SU-DHL-6 (cell line): ENCODE measurements around the gene MUC6.

Source experiments
- H2AFZ ChIP-seq: fragments of 200-600 bp; sonication (generic); 2 replicates; pipeline ENCODE4 v1.6.1; 2014; ENCODE audit warnings: low read depth, mild to moderate bottlenecking, moderate library complexity, mixed read lengths, antibody characterized with exemption, low read length; ENCODE audit not compliant: severe bottlenecking
- H3F3A ChIP-seq: fragments of 200-600 bp; shearing (Covaris generic); 2 replicates; pipeline ENCODE4 v1.6.0; 2016; ENCODE audit warnings: antibody characterized with exemption, mild to moderate bottlenecking; ENCODE audit not compliant: insufficient read depth
- H3K27ac ChIP-seq: fragments of 200-600 bp; sonication (generic); 2 replicates; pipeline ENCODE4 v1.5.1; 2016; ENCODE audit warnings: low read depth, mild to moderate bottlenecking, low read length, moderate library complexity, mixed read lengths
- H3K27me3 ChIP-seq: fragments of 200-600 bp; sonication (generic), shearing (Covaris generic); 2 replicates; pipeline ENCODE4 v1.6.0; 2014; ENCODE audit warnings: mild to moderate bottlenecking, low read length
- H3K36me3 ChIP-seq: fragments of 200-600 bp; sonication (generic); 2 replicates; pipeline ENCODE4 v1.6.1; 2014; ENCODE audit warnings: mild to moderate bottlenecking, low read length, mixed read lengths
- H3K4me2 ChIP-seq: fragments of 300-600, 200-600 bp; shearing (Covaris generic), sonication (generic); 2 replicates; pipeline ENCODE4 v1.6.0; 2014; ENCODE audit warnings: low read length, low read depth, mild to moderate bottlenecking; ENCODE audit not compliant: poor library complexity, severe bottlenecking
- H3K4me3 ChIP-seq: fragments of 200-600 bp; sonication (generic); 2 replicates; pipeline ENCODE4 v1.5.1; 2014; ENCODE audit warnings: antibody characterized with exemption, low read length, mild to moderate bottlenecking, mixed read lengths; ENCODE audit not compliant: insufficient read depth, poor library complexity, severe bottlenecking
- H3K79me2 ChIP-seq: fragments of 200-600 bp; sonication (generic); 2 replicates; pipeline ENCODE4 v1.6.1; 2014; ENCODE audit warnings: mild to moderate bottlenecking, low read length, moderate library complexity; ENCODE audit not compliant: insufficient read depth
- H3K9ac ChIP-seq: fragments of 200-600 bp; sonication (generic); 2 replicates; pipeline ENCODE4 v1.7.0; 2014; ENCODE audit warnings: mild to moderate bottlenecking, low read length
- H3K9me2 ChIP-seq: fragments of 200-600 bp; sonication (generic); replicated peaks from 2 replicates; pipeline ENCODE4 v1.6.1; 2014; ENCODE audit warnings: low read length; ENCODE audit not compliant: insufficient read depth
- H3K9me3 ChIP-seq: fragments of 200-600 bp; sonication (generic); 2 replicates; pipeline ENCODE4 v1.6.1; 2014; ENCODE audit warnings: low read length, mixed read lengths; ENCODE audit not compliant: insufficient read depth
- H4K20me1 ChIP-seq: fragments of 200-600 bp; sonication (generic); 2 replicates; pipeline ENCODE4 v1.6.1; 2014; ENCODE audit warnings: low read depth, mild to moderate bottlenecking, antibody characterized with exemption, low read length, moderate library complexity, mixed read lengths
- EZH2phosphoT487 ChIP-seq: fragments of 200-600 bp; sonication (generic), shearing (Covaris generic); conservative IDR thresholded peaks from 2 replicates; pipeline ENCODE4 v1.6.1; 2018; ENCODE audit warnings: mild to moderate bottlenecking, antibody characterized with exemption, low read length, moderate library complexity, mixed read lengths
- TF ChIP-seq, protein P1 (sequence below): fragments of 200-600 bp; sonication (generic); IDR thresholded peaks from one replicate; pipeline ENCODE4 v1.5.1; 2017; ENCODE audit warnings: antibody characterized with exemption, mild to moderate bottlenecking, low read length, moderate library complexity; ENCODE audit not compliant: insufficient read depth, poor library complexity, severe bottlenecking

The MUC6 gene

DNA sequence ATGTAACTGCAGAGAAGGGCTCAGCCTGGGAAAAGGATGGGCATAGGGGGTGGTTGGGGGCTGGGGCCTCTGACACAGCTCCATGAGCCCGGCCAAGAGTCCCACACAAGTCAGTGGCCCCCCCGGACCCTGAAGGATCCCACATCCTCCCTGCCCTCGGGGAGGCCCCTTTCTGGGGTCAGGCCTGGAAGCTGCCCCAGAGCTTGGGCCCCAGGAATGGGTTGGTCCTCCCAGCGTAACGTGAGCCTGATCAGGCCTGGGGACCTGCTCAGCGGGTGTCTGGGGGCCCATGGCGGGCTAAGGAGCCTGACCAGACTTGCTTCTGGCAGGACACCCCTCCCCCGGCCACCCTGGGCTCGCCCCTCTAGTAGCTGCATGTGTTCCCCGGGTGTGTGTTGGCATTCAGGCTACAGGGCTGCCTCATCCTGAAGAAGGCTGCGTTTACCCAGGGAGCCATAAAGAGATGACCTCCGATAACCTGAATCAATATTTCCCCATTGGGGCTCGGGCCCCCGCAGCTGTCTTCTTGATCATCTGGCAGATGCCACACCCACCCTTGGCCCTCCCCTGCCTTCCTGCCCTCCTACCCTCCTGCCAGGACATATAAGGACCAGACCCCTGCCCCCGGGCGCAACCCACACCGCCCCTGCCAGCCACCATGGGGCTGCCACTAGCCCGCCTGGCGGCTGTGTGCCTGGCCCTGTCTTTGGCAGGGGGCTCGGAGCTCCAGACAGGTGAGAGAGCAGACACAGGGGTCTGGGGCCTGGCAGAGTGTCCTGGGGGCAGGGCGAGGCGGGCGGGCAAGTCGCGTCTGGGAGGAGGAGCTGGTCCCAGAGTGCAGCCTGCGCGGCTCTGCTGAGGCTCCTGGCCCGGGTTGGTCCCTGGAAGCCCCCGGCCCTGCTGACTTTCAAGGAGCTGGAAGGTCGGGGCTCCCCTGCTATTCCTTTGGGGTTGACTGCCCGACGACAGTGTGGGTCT, 38.0 kb upstream of the MUC6 start, which contains the start of gene MUC2:
Gene MUC2, plus strand, starts transcription at position 631 of the 978 bp plus-strand sequence.
- H3K4me2 ChIP-seq, result no peak within 1 kb of the TSS
- H3K4me3 ChIP-seq, result no peak within 1 kb of the TSS
- no peaks in the 10 kb centered on the region for H3K9me2 ChIP-seq
- H3K27ac ChIP-seq, result no peak within 1 kb of the TSS
- H3K79me2 ChIP-seq, result no peaks in the 10 kb centered on the region
- H2AFZ ChIP-seq, result no peak within 1 kb of the TSS
- no peaks in the 10 kb centered on the region for H4K20me1 ChIP-seq
- H3K27me3 ChIP-seq, result no peaks in the 10 kb centered on the region
- H3K9me3 ChIP-seq, result no peaks in the 10 kb centered on the region
- no peaks in the 10 kb centered on the region for H3K36me3 ChIP-seq
- H3F3A ChIP-seq, result no peaks in the 10 kb centered on the region
- TF ChIP-seq EZH2phosphoT487, result no peak
- TF ChIP-seq, protein P1, sequence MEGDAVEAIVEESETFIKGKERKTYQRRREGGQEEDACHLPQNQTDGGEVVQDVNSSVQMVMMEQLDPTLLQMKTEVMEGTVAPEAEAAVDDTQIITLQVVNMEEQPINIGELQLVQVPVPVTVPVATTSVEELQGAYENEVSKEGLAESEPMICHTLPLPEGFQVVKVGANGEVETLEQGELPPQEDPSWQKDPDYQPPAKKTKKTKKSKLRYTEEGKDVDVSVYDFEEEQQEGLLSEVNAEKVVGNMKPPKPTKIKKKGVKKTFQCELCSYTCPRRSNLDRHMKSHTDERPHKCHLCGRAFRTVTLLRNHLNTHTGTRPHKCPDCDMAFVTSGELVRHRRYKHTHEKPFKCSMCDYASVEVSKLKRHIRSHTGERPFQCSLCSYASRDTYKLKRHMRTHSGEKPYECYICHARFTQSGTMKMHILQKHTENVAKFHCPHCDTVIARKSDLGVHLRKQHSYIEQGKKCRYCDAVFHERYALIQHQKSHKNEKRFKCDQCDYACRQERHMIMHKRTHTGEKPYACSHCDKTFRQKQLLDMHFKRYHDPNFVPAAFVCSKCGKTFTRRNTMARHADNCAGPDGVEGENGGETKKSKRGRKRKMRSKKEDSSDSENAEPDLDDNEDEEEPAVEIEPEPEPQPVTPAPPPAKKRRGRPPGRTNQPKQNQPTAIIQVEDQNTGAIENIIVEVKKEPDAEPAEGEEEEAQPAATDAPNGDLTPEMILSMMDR, result no peak
- no peak within 1 kb of the TSS for H3K9ac ChIP-seq

DNA sequence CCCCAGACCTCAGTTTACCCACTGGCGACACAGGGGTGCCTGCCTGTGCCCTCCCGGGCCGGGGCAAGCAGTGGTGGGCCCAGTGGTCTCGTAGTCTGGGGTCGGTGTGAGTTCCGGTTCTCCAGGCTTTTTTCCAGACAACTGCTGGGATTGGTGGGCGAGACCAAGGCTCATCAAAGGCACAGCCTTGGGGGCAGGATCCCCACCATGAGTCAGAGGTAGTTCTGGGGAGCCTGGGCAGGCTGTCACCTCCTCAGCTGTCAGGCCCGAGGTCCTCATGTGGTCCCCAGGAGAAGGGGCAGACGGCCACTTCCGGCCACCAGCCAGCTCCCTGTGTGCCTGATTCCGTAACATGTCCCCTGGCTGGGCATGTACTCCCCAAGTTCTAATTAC, 37.3 kb upstream of the MUC6 start:
- Histone ChIP-seq H3K9ac (no peak overlapping the region), H3K27me3 (no peaks in the 10 kb centered on the region)

DNA sequence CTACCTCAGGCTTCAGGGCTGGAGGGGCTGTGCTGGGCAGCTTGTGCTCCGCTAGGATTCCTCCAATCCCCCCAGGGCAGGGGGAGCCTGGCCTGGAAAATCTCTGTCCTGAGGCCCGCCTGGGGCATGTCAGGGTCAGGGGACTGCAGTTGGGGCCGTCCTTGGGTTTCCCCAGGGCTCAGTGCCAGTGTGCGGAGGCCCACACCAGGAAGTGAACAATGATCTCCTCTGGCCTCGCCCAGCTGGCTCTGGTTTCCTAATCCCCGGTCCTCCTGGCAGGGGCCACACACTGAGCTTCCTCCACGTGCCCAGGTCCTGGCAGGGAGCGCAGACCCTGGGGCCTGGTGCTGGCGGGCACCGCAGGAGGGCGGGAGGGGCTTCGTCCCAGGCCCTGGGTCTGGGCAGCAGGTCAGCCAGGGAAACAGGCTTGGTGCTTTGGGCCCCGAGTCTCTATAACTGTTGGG, 36.8 kb upstream of the MUC6 start:
- no peak overlapping the region for H3K4me2 ChIP-seq
- H3K27ac ChIP-seq, result no peak overlapping the region
- no peaks in the 10 kb centered on the region for H3K9me2 ChIP-seq
- H3K27me3 ChIP-seq, result no peaks in the 10 kb centered on the region
- H3K36me3 ChIP-seq, result no peaks in the 10 kb centered on the region
- H3K9ac ChIP-seq, result no peak overlapping the region
- H3F3A ChIP-seq, result no peaks in the 10 kb centered on the region
- H3K9me3 ChIP-seq, result no peaks in the 10 kb centered on the region
- H3K79me2 ChIP-seq, result no peaks in the 10 kb centered on the region
- H4K20me1 ChIP-seq, result no peaks in the 10 kb centered on the region
- no peak overlapping the region for H3K4me3 ChIP-seq
- no peak overlapping the region for H2AFZ ChIP-seq
- TF ChIP-seq EZH2phosphoT487, result no peak
- TF ChIP-seq, protein P1, result no peak

More for the DNA sequence above, 37.3 kb upstream of the MUC6 start:
- no peaks in the 10 kb centered on the region for H3K36me3 ChIP-seq
- no peaks in the 10 kb centered on the region for H3K79me2 ChIP-seq
- H3K9me3 ChIP-seq, result no peaks in the 10 kb centered on the region
- H3F3A ChIP-seq, result no peaks in the 10 kb centered on the region
- H3K27ac ChIP-seq, result no peak overlapping the region
- no peaks in the 10 kb centered on the region for H4K20me1 ChIP-seq
- H3K9me2 ChIP-seq, result no peaks in the 10 kb centered on the region
- no peak overlapping the region for H3K4me2 ChIP-seq
- H3K4me3 ChIP-seq, result no peak overlapping the region
- TF ChIP-seq EZH2phosphoT487, result no peak
- TF ChIP-seq, protein P1, result no peak
- H2AFZ ChIP-seq, result no peak overlapping the region
